Activated T-cell treated with anti-CD3 and anti-CD28 coated beads for 48 hours (primary cell): ENCODE results near the gene SLC36A1.

Experiments
- DNase-seq: peaks from one replicate; pipeline ENCODE4 v3.0.0-alpha.2; 2020; ENCODE audit warnings: low read depth

SLC36A1 gene

DNA sequence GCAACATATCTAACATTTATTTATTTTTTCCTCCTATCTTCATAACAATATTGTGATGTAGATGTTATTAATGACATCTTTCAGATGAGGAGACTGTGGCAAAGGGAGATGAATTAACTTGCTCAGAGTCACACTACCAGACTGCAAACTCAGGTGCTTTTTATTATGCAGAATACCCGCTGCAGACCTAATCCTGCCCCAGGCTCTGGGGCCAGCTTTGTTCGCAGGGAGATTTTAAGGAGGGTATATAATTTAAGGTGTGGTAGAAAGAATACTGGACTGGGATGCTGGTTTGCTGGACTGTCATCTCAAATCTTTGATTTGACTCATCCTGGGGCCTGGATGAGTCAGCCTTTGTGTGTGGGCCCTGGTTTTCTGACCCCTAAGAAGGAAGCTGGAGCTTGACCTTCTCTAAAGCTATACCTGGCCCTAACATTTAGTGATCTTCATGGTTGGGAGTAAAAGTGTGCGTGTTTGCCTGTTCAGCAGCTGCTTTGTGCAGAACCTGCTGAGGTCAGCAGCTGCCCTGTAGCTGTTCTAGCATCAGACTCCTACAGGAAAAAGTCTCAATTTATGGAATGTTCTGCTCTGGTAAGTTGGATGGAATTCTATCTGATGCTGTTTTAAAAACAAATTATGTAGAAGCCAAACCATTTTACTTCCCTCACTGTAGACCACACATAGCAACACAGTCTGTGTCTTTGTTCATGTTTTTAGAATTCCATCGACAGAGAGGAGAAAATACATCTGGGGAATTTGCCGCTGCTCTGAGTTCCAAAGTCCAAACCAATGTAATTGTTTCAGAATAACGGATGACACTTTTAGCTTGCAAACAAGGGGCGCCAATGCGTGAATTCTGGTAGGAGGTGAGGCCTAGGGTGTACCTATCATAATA is 4.5 kb downstream of the SLC36A1 start:
- DNase-seq: no peak

DNA sequence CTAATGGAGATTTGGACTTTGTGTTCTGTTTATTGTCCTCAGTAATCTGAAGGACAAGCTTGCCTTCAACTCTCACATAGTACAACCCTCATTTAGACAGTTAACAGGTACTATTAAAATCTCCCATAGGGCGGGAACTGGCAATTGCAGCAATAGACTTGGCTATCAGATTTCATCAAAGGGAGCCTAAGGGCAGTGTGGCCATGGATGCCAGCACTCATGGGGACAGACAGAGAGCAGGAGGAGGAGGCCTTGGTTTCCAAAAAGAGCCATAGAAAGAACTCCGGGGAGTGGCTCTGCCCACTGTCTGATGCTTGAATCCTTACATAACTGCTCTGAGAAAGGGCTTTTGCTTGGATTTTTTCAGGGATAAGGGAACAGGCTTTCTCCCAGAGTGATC is 6.8 kb downstream of the SLC36A1 start:
- DNase-seq: no peak

DNA sequence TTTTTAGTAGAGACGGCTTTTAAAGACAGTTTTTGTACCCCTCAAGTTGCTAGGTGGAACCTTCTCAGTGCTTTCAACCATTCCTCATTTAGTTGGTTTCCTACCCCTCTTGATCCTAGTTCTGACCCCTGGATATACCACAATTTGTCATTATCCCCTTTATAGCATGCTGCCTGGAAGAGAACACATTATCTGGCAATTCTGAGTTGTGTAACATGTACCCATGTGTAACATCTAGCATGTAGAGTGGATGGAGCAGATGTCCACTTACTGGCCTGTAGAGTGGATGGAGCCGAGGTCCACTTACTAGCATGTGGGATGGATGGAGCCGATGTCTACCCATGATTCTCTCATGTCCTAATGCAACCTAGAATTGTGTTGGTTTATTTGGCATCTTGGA is 7.5 kb downstream of the SLC36A1 start:
- no peak for DNase-seq

DNA sequence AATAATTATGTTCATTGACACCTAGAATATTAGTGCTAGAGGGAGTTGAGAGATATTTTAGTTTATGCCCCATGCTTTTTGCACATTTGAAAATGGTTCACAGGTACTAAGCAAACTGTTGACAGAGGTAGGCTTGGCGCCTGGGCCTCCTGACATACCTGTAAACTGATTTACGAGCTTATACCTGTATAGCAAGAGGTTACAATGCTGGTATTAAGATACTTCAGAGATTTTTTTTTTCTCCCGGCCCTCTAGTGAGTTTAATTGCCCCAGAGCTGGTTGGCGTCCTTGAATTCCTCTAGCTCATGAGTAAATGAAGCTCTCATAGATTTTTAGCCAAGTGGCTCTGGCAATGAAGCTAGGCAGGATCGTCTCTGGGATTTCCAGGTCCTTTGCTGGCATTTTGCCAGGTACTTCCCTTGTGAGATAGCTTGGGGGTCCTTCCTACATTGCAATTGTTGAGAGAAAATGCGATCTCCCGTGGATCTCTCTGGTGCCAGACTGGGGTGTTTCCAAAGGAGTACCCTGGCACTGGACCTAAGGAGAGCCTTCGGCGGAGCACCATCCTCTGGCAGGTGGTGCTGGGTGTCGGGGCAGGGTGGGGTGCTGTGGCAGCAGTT is 9.0 kb downstream of the SLC36A1 start:
- no peak for DNase-seq

DNA sequence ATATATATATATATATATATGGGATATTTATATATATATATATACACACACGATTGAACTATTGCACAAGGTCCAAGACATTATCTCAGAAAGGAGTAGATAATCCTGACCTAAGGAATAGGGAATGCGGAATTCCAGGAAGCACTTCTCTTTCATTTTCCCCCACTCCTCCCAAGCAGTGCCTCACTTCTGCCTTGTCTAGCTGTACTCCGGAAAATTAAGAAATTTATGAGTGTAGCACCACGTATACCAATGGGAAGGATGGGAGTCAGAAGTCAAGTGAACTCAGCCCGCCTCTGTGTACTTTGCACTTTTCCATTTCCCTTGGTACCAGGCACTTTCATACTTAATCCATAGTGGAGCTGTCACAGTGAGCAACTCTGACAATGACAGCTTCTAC is 10.9 kb downstream of the SLC36A1 start:
- DNase-seq: no peak

DNA sequence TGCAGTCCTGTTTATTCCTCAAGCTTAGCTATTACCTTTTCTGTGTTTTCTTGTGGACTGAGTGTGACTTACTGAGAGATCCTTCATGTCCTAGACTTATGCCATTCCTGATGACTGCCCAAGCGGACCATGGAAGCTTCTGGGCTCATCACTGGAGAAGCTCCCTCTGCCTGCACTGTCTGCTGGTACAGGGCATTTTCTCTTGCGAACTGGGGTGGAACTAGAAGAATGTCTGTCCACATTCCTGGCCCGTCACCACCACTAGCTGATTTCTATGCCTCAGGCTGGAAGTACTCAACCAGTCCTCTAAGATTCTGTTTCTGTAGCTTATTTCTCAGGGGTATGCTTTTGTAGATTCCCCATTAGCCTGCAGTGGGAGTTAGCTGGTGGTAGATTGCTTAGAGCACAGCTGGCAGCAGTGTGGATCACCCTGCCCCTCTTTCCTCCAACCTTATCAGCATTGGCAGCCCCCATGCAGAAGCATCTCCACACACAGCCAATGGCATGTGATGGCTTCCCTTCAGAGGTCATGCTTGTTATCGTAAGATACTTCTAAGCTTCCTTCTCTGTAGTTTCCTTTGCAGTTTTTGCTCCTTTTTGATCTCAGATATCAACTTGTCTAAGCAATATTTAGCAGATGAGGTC is 12.4 kb downstream of the SLC36A1 start:
- no peak for DNase-seq

DNA sequence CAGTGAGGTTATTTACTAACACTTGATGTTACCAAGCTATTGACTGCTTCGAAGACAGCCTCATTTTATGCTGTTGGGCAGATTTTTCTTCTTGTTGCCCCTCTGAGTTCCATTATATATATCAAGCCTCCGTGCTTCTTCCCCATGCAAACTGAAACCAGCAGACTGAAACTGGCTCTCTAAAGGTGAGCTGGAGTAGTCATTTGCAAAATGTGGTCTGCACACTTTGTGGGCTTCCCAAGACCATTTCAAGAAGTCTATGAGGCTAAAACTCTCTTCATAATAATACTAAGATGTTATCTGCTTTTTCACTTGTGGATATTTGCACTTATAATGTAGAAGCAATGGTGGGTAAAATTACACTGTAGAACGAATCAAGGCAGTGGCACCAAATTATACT is 13.9 kb downstream of the SLC36A1 start:
- DNase-seq: no peak

DNA sequence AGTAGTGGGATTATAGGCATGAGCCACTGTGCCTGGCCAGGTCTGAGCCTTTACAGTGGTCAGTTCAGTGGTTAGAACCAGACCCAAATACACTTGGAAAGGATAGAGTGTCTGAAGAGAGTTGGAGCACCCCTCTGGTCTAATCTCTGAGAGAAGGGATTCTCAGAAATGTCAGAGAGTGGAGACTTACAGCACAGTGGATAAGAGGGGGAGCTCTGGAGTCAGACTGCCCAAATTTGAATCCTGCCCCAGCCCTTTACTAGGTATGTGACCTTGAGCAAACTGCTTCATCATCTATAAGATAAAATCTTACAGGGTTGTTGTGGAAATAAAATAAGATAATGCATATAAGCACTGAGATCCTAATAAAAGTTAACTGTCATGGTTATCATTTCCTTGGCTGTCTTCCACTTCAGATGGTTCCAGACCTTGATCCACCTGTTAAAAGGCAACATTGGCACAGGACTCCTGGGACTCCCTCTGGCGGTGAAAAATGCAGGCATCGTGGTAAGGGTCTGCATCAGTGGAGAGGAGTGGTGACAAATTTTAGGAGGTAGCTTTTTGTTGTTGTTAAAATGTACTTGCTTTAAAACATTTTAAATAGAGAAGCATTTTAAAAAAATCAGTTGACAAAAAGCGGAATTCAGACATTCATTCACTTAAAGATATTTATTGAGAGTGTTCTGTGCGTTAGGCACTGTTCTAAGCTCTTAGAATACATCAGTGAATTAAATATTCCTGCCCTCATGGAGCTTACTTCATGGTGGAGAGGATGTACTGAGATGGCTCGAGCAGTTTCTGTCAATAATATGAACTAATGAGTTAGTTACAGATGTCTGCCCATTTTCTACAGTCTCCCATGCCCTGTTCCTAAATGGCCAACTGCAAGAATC is 16.0 kb downstream of the SLC36A1 start:
- no peak for DNase-seq

DNA sequence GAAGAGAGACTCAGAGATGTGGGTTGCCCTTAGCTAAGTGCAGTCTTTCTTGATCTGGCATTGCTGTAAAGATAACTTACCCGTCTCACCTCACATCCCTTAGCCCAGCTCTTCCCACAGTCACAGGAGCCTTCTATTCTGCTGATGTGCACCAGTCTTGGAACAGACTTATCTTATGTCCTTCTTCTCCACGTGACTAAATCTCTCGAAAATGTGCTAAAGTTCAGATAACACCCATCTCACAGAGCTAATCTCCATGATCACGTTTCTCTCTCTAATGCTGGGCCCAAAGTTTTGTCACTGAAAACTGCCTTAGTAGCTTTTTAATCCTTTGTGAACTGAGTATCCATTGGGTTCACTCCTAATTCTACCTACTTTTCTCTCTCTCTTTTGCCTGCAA is 16.7 kb downstream of the SLC36A1 start:
- no peak for DNase-seq

DNA sequence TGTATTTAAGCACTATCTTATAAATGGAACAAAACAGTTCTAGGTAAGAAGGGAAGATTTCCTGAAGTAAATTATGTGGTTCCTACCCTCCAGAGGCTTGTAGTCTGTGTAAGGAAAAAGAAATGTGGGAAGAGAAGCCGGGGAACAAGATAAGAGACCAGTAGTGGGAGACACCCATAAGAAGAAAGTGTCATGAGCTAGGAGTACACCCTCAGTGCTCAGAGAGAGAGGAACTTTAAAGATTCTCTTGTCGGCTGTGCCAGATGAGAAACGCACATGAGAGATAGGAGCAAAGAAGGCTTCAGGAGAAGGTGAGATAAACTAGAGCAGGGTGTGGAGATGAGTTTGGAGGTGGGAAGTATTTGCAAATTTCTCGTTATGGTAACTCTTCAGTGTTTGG is 18.1 kb downstream of the SLC36A1 start:
- DNase-seq: no peak

DNA sequence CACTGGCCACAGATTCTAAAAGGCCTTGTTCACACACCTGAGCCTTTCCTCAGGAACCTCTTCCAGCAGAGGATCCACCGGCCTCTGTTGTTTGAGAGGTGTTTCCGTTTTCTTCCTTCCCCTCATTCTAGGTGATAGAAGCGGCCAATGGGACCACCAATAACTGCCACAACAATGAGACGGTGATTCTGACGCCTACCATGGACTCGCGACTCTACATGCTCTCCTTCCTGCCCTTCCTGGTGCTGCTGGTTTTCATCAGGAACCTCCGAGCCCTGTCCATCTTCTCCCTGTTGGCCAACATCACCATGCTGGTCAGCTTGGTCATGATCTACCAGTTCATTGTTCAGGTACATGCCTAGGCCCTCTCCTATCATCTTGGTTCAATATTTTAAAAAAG is 20.2 kb downstream of the SLC36A1 start:
- no peak for DNase-seq

DNA sequence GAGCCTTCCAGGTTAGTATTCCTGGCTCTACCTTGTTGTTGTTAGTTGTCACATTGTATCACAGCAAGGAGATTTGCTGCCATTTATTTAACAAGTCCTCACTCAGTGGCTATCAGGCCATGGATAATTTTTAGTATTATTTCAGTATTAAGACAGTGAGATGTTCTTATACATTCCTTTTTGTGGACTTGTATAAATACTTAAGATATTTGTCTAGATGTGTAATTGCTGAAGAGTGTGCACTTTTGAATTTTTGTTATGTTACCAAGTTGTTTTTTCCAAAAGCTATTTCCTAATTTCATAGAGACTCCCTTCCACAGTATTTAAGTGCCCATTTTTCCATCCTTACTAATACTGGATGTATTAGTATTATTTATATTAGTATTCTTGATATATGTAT is 22.0 kb downstream of the SLC36A1 start:
- DNase-seq: no peak

DNA sequence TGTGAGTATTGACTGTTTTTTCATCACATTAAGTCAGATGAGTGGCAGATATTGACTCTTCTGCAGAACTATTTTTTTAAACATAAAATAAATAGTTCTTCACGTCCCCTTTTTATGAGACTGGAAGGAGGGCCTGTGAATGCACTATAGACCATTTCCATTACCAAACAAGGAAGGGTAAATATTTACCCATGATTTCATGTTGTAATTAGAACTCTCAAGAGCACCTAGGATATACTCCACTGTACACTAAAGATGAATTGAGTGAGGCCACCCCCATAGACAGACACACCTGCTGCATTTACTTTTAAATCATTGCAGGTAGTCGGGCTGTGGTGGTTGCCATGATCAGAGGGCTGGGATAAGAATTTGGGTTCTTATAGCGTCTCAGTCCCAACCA is 22.6 kb downstream of the SLC36A1 start:
- no peak for DNase-seq

DNA sequence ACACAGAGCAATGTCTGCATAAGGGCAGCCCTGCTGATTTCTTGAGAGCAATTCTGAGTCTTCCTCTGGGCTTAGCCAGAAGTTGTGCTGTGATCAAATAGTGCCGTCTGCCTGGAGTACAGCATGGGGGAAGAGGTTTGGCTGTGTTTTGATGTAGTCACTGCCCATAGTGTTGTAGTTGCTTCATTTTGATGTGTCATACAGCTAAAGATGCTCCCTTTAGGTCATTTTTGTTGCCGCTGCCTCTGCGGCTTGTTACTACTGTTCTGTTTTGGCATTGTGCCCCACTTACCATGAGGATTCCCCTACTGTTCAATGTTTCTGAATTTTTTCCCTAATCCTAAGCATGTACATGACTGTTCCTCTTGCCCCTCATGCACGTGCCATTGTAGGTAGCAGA is 23.0 kb downstream of the SLC36A1 start:
- DNase-seq: no peak

DNA sequence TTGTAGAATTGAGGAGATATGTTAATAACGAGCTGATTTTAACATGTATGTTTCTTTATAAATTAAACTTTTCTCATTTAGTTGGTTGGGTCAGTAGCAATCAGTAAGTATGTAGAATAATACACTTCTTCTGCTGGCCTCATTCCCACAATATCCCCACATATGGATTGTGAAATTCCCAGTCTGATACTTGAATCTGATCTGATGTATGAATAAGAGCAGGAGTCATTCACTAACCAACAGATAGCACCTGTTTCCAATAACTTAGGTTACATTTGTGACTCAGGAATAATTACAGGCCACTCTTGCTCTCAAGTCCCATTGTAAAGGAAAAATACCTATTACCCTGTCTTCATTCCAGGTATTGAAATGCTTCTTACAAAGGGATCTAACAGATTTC is 23.9 kb downstream of the SLC36A1 start:
- no peak for DNase-seq

DNA sequence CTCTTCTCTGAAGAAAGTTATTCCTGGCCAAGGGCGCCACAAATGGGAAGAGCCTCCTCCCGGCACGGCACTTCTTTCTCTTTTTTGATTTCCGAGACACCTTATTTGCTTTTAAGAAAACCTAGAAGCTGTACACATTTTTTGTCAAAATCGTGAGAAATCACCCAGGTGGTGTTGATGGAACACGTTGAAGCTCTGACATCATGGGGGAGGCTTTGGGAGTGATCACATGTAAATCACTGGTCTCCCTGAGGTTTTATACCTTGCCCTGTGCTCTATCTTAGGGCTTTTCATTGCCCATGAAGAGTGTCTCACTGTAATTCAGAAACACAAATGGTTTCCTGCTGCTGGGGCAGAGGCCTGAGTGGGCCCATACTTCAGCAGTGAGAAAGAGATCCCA is 27.4 kb downstream of the SLC36A1 start:
- DNase-seq: no peak

DNA sequence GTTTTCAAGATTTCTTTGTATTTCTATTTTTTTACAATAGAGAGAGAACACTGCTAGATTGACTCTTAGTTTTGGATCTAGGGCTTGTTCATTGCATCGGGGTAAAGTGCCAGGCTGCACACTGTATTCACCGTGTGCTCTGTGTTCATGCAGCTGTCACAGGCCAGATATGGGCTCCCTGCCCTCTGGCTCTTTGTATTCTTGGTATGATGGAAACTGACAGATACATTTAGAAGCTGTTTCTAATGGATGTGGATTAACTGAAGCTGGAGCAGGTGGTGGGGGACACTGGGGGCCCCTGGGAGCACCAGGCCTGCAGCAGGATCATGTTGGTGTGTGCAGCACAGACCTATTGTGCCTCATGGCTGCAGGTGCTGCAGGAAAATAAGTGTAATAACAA is 28.0 kb downstream of the SLC36A1 start:
- no peak for DNase-seq

DNA sequence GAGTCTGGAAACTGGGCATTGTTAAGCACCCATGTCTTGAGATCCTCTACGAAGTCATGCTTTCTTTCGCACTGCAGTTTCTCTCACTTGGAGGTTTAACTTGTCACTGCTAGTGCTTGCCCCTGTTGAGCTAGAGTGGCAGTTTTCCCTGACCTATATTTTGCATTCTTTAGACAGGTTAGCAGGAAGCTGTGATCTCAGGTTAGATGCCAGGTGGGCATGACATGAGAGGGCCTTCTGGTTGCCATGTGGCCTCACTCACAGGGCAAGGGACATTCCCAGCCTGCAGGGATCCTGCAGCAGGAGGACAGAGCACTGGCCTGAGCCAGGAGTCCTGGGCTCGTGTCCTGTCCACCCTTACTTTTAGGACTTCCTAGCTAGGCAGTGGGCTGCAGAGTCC is 28.6 kb downstream of the SLC36A1 start:
- DNase-seq: no peak

DNA sequence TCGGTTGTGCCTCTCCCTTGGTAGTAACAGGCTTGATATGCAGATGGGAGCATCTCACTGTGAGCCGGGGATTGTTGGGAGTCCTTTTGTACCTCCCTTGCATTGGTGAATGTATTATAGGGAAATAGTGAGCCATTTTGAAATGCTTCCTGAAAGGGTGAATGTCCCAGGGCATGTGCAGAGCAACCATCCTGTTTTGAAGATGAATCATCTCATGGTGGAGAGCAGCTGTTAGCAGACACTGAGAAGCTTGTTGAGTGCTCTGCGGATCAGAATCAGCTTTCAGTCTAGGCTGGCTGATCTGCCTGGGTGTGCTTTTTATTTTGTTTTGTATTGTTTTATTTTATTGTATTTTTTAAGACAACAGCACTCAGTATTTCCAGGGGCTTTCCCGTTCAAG is 29.7 kb downstream of the SLC36A1 start:
- no peak for DNase-seq

DNA sequence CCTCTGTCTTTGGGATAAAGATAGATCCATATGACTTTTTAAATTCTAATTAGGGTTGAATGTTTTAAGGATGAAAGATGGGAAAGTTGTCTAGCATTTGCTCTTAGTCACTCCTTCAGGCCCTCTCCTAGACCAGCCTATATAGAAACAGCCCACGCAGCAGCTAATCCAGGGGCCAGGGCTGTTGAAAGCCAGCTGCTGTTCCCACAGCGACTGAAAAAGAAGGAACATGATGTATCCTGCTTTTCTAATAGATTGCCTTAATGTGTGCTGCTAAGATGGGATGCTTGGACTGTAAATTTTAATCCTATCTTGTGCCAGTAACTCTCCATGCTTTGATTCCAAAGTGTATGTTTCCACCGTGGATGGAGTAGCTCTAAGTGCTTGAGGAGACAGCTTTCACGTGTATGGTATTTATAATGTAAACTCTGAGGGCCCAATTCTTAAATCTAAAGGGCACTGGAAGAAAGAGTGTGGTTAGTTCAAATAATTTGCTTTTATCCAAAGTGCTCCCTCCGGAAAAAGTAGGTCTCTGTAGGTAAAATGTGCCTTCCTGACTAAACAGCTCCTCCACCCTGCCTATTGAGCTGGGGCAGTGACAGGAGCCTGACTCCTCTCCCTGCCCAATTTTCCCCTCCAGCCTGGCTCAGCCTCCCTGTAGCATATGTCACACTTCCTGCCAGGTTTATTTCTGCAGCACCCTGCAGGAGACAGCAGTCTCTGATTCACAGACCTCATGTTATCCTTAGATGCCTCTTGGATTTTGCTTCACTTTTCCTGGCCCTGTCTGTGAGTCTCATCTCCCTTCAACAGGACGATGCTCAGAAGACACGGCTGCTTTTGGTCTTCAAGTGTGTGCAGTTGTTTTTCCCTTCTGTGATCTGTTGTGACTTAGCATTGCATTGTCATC is 33.2 kb downstream of the SLC36A1 start:
- DNase-seq: no peak

DNA sequence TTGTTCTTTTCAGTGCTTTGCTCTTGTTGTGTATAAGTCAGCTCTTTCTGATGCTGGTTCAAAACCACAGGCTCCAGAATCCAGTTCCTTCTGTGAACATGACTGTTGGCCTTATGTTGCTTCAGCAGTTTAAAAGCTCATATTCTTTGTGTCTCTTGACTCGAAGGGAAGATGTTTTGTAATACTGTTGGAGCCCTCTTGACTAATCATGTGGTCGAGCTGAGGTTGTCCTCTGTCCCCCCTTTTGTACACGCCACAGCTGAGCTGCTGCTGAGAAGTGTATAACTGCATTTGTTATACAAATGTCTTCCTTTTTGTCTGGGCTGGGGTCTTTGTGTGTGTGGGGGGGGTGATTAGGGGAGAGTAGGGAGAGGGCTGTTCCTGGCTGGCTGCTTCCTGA is 35.8 kb downstream of the SLC36A1 start:
- DNase-seq: no peak
